Left lung (tissue), 10 donors: ENCODE measurements around the gene SCNN1B. TPM values are rescaled to one million over a fixed set of nuclear protein-coding genes. Genes with fewer than 3 reads are reported as not detected.
"Not testable (repeated sequence)": the region's sequence is repeated elsewhere in the genome, so short reads cannot be mapped to it uniquely, and the experiment has no call there.

Experiments
- ATAC-seq: fragments of 200-7000 bp; cut with Tn5 transposase; one replicate; pipeline ENCODE4 v1.9.1; 2020; ENCODE audit warnings: moderate library complexity
- DNase-seq, 4 donors: peaks; one replicate each; pipeline ENCODE4 v3.0.0-alpha.2; 2013 to 2020
- H3K27ac ChIP-seq, 2 donors: fragments of 200-600 bp; sonication (generic) in 1 of 2; one replicate each; pipeline versions ENCODE4 v1.5.0 to v1.8.0; 2020 to 2021
- H3K27me3 ChIP-seq, 2 donors: fragments of 200-600 bp; sonication (generic) in 1 of 2; one replicate each; pipeline versions ENCODE4 v1.5.0 to v1.8.0; 2020 to 2021
- H3K36me3 ChIP-seq, 2 donors: fragments of 200-600 bp; sonication (generic) in 1 of 2; one replicate each; pipeline versions ENCODE4 v1.5.0 to v1.8.0; 2020 to 2021
- H3K4me1 ChIP-seq, 2 donors: fragments of 200-600 bp; one replicate each; pipeline ENCODE4 v1.8.0; 2021
- H3K4me3 ChIP-seq, 2 donors: fragments of 200-600 bp; sonication (generic) in 1 of 2; one replicate each; pipeline versions ENCODE4 v1.5.0 to v1.8.0; 2020 to 2021; ENCODE audit warnings: mild to moderate bottlenecking in 1 of 2
- H3K9me3 ChIP-seq, 2 donors: fragments of 200-600 bp; sonication (generic) in 1 of 2; one replicate each; pipeline versions ENCODE4 v1.5.0 to v1.8.0; 2020 to 2021
- intact Hi-C, 2 donors: fragments of 100-400 bp; cut with DNase I; formaldehyde crosslinking; loops; one replicate each; pipeline versions ENCODE4 v1.11.2 to v1.14.2; 2022
- polyA plus RNA-seq, 6 donors: library from polyadenylated mRNA; unstranded; fragments of 120-200 nt; gene quantifications; one replicate each; pipeline ENCODE4 v1.2.1, GENCODE V29; 2013; ENCODE audit not compliant: insufficient read length in 6 of 6
- total RNA-seq, 2 donors: library from RNA; stranded (reverse); fragmentation: NEBNext Ultra II Directional; extraction: Animal tissue kit (Norgen Biotek cat#: 25700); gene quantifications; one replicate each; pipeline ENCODE4 v1.2.1, GENCODE V29; 2021
- TF ChIP-seq, protein P1 (sequence below), 2 donors: fragments of 200-600 bp; sonication (generic) in 1 of 2; IDR thresholded peaks; one replicate each; pipeline versions ENCODE4 v1.5.0 to v1.8.0; 2021; ENCODE audit warnings: antibody characterized with exemption in 2 of 2
- donor health status: DM: no; HTN: yes; CAD: no.
- donor health status: DM: no; HTN: no; CAD: no.

Gene SCNN1B
- total and polyA plus RNA-seq, 8 donors: 2.4 to 28.6 (median 3.4) TPM

DNA sequence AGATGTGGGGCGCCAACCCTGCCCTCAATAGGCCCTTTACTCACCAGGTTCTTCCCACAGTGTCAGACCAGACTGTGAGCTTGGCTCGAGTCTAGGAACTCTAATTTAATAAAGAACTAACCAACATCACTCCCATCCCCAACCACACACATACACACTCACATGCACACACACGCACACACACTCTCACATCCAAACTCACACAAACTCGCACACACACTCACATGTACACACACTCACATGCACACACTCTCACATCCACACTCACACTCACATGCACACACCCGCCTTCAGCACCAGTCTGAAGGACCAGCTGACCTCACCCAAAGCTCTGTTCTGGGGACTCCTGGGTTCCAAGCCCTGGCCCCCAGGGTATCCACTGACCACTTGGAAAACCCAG, 87.1 kb downstream of the SCNN1B start:
- DNase-seq (no peak), ATAC-seq (no peak)
- Histone ChIP-seq H3K27ac (no peak overlapping the region), H3K4me1 (no peaks in the 10 kb centered on the region), H3K9me3 (no peaks in the 10 kb centered on the region), H3K27me3 (no peaks in the 10 kb centered on the region), H3K4me3 (no peak overlapping the region), H3K36me3 (peaks cover 0 to 56% of the 10 kb centered on the region in 2 donors)
- intact Hi-C loops: no loop called here
- TF ChIP-seq, protein P1, sequence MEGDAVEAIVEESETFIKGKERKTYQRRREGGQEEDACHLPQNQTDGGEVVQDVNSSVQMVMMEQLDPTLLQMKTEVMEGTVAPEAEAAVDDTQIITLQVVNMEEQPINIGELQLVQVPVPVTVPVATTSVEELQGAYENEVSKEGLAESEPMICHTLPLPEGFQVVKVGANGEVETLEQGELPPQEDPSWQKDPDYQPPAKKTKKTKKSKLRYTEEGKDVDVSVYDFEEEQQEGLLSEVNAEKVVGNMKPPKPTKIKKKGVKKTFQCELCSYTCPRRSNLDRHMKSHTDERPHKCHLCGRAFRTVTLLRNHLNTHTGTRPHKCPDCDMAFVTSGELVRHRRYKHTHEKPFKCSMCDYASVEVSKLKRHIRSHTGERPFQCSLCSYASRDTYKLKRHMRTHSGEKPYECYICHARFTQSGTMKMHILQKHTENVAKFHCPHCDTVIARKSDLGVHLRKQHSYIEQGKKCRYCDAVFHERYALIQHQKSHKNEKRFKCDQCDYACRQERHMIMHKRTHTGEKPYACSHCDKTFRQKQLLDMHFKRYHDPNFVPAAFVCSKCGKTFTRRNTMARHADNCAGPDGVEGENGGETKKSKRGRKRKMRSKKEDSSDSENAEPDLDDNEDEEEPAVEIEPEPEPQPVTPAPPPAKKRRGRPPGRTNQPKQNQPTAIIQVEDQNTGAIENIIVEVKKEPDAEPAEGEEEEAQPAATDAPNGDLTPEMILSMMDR (IDR thresholded peaks at IDR 0.05): no peak

GRCh38 chr16:23389936-23390335, 87.8 kb downstream of the SCNN1B start:
- H3K4me1 ChIP-seq, H3K27ac ChIP-seq, H3K4me3 ChIP-seq, ATAC-seq, intact Hi-C loops, H3K9me3 ChIP-seq, H3K27me3 ChIP-seq, DNase-seq: not testable (repeated sequence)
- peaks cover 0 to 56% of the 10 kb centered on the region in 2 donors for H3K36me3 ChIP-seq

DNA sequence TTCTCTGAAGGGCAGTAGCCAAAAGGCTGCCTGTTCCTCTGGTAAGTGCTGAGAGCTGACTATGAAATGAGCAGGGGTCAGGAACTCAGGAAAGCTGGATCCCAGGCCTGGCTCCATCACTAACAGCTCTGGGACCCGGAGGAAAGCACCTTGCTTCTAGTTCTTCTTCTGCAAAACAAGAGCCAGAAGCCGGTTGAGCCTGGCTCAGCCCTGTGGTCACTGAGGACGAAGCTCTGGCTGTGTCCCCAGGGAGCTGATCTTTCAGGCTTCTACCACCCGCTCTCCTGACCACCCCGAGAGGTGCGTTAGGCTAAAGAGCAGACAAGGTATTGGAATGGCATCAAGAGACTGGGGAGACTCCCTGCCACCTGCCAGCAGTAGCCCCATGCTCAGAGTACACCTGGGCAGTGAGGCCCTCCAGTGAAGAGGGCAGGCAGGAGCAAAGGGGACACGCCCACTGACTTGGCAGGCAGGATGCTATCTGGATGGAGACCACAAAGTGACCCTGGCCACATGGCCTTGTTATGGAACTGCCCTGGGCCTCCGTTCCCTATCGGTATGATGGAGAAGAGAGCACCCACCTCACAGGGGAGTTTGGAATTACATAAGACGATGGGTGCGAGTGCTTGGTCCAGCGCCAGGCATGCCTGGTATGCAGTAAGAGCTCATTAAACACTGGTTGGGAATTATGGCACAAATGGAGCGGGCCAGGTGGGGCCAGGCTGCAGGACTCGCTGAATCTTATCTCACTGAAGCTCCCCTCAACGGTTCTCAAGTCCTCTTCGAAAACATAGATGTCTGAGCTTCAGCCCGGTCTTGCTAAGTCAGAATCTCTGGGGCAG, 89.5 kb downstream of the SCNN1B start:
- peak; percentile 88 for ATAC-seq
- Histone ChIP-seq H3K27ac (no peak overlapping the region), H3K27me3 (no peaks in the 10 kb centered on the region), H3K36me3 (peaks cover 0 to 64% of the 10 kb centered on the region in 2 donors), H3K4me1 (no peaks in the 10 kb centered on the region), H3K4me3 (no peak overlapping the region), H3K9me3 (no peaks in the 10 kb centered on the region)
- peak in 1 of 4 donors; percentile 62 for DNase-seq
- TF ChIP-seq, protein P1 (IDR thresholded peaks at IDR 0.05): no peak
- intact Hi-C loops: no loop called here

- H3K27me3 ChIP-seq: no peaks in the 10 kb centered on the region
- peaks cover 0 to 70% of the 10 kb centered on the region in 2 donors for H3K36me3 ChIP-seq
- TF ChIP-seq, protein P1 (IDR thresholded peaks at IDR 0.05): no peak
- no peaks in the 10 kb centered on the region for H3K9me3 ChIP-seq
- ATAC-seq: no peak
- H3K27ac ChIP-seq: peak overlapping the region in 1 of 2 donors; percentile 47
- no peaks in the 10 kb centered on the region for H3K4me1 ChIP-seq
- no peak for DNase-seq
- intact Hi-C loops: no loop called here
- H3K4me3 ChIP-seq: no peak overlapping the region
Measured at GRCh38 chr16:23392223-23392600, 90.1 kb downstream of the SCNN1B start.

DNA sequence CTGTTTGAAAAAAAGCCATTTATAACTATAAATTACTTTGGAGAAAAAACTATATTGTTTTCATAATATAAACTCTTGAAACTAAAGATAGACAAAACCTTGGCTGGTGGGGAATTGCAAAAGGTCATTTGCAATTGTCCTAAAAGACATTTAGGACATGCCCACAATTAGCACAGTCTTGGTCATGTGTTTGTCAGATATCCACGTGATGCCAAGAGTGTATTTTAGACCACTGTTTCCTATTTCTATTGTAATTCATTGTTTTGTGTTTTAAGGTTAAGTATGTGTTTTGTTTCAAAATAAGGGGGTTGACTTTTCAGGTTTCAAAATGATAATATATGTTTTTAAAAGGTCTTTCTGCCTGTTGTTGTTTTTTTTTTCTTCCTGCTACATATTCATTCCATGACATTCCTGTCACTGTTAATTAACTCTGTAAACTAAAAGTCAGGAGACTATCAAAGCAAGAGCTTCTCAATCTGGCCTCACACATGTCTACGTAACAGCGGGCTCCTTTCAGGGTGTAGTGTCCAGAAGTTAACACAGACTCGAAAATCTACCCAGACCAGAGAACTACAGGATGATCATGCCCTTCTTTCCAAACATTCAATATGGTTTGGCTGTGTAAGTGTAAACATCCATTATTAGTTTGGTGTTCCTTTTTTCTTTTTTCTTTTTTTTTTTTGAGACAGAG, 92.2 kb downstream of the SCNN1B start:
- Histone ChIP-seq H3K36me3 (peaks cover 0 to 75% of the 10 kb centered on the region in 2 donors), H3K27me3 (no peaks in the 10 kb centered on the region), H3K4me3 (no peak overlapping the region), H3K4me1 (no peaks in the 10 kb centered on the region), H3K9me3 (no peaks in the 10 kb centered on the region), H3K27ac (peak overlapping the region in 1 of 2 donors; percentile 47)
- intact Hi-C loops: no loop called here
- TF ChIP-seq, protein P1 (IDR thresholded peaks at IDR 0.05): no peak
- DNase-seq: no peak
- ATAC-seq: no peak
